GM12878 (cell line): ENCODE data around the gene PIP4K2B. TPM values are rescaled to one million over a fixed set of nuclear protein-coding genes. Genes with fewer than 3 reads are reported as not detected.

Source experiments
- ATAC-seq: fragments of 200-7000 bp; cut with Tn5 transposase; 3 replicates; pipeline ENCODE4 v1.9.1; 2020; ENCODE audit warnings: mild to moderate bottlenecking, moderate library complexity
- BruUV-seq: library from RNA; stranded (reverse); fragments of 400-500 nt; replicated peaks from 2 replicates; lab custom pipeline; 2021; lab: Mats Ljungman, UMichigan
- CTCF ChIA-PET: fragments of 300-600 bp; sonication (Branson Sonifier 250); formaldehyde crosslinking; extraction: SDS; loops from one replicate; lab custom pipeline; 2021; ENCODE audit warnings: inconsistent platforms; lab: Yijun Ruan, JAX
- POLR2A ChIA-PET: fragments of 350-600 bp; formaldehyde crosslinking; extraction: SDS; loops from one replicate; lab custom pipeline; 2021; ENCODE audit warnings: inconsistent platforms; lab: Charles Lee
- RAD21 ChIA-PET: fragments of 300-600 bp; sonication (Branson Sonifier 250); formaldehyde crosslinking; loops from one replicate; lab custom pipeline; 2023; ENCODE audit warnings: antibody characterized with exemption; ENCODE audit not compliant: unreplicated experiment; lab: Charles Lee
- SMC1A ChIA-PET: fragments of 300-600 bp; sonication (Branson Sonifier 250); formaldehyde crosslinking; loops from one replicate; lab custom pipeline; 2023; ENCODE audit not compliant: unreplicated experiment, uncharacterized antibody; lab: Charles Lee
- DNase-seq: peaks from one replicate; pipeline ENCODE4 v3.0.0-alpha.2; 2011; ENCODE audit warnings: low read depth, low spot score
- FAIRE-seq: peaks from 3 replicates; lab custom pipeline; 2011; peaks lifted over from hg19 to GRCh38; lab: Jason Lieb, UNC
- H2AFZ ChIP-seq: 2 replicates; pipeline ENCODE4 v1.6.0; 2011; ENCODE audit warnings: low read depth, low read length, control low read depth; ENCODE audit not compliant: control insufficient read depth
- H3K27ac ChIP-seq: 2 replicates; pipeline ENCODE4 v1.5.1; 2011; ENCODE audit warnings: control low read depth; ENCODE audit not compliant: control insufficient read depth, insufficient read depth
- H3K27me3 ChIP-seq, 2 experiments: replicated peaks in 1 of 2; 2 replicates each; pipeline versions ENCODE4 v1.6.0 to v1.6.1; 2011; ENCODE audit warnings: low read length in 1 of 2; ENCODE audit not compliant: control insufficient read depth in 2 of 2, insufficient read depth in 2 of 2
- H3K36me3 ChIP-seq, 2 experiments: 2 replicates each; pipeline ENCODE4 v1.5.1; 2011; ENCODE audit warnings: low read length in 1 of 2; ENCODE audit not compliant: control insufficient read depth in 2 of 2, insufficient read depth in 2 of 2
- H3K4me1 ChIP-seq: 2 replicates; pipeline ENCODE4 v1.6.1; 2011; ENCODE audit warnings: mild to moderate bottlenecking, low read length, moderate library complexity, mixed read lengths; ENCODE audit not compliant: control insufficient read depth, insufficient read depth
- H3K4me2 ChIP-seq: 2 replicates; pipeline ENCODE4 v1.6.0; 2011; ENCODE audit warnings: control low read depth; ENCODE audit not compliant: control insufficient read depth, insufficient read depth
- H3K4me3 ChIP-seq: fragments of 200-600 bp; sonication (generic); 2 replicates; pipeline ENCODE4 v1.5.1; 2016
- H3K79me2 ChIP-seq: 2 replicates; pipeline ENCODE4 v1.6.0; 2011; ENCODE audit warnings: low read length; ENCODE audit not compliant: control insufficient read depth, insufficient read depth
- H3K9ac ChIP-seq: 2 replicates; pipeline ENCODE4 v1.8.0; 2011; ENCODE audit warnings: low read length, control low read depth, mixed read lengths; ENCODE audit not compliant: control insufficient read depth, insufficient read depth
- H3K9me3 ChIP-seq: replicated peaks from 3 replicates; pipeline ENCODE4 v1.5.1; 2011; ENCODE audit warnings: mild to moderate bottlenecking, low read length; ENCODE audit not compliant: control insufficient read depth, insufficient read depth
- H4K20me1 ChIP-seq: 2 replicates; pipeline ENCODE4 v1.6.0; 2011; ENCODE audit not compliant: control insufficient read depth, insufficient read depth
- ASH2L ChIP-seq: fragments of 300-600, 200-600 bp; sonication (generic); IDR thresholded peaks from 2 replicates; pipeline ENCODE4 v1.6.1; 2017; ENCODE audit warnings: low read depth, mild to moderate bottlenecking, borderline replicate concordance
- ATF2 ChIP-seq: IDR thresholded peaks from 2 replicates; pipeline ENCODE4 v1.6.1; 2012; ENCODE audit warnings: low read length, inconsistent platforms
- CBFB ChIP-seq: IDR thresholded peaks from 2 replicates; pipeline ENCODE4 v1.6.1; 2016; ENCODE audit warnings: antibody characterized with exemption, low read depth
- FOS ChIP-seq: IDR thresholded peaks from 3 replicates; pipeline ENCODE4 v1.6.1; 2011; ENCODE audit warnings: borderline replicate concordance; ENCODE audit not compliant: insufficient read length; ENCODE audit errors: extremely low read depth
- IKZF1 ChIP-seq: fragments of 450-650 bp; conservative IDR thresholded peaks from 2 replicates; pipeline ENCODE4 v1.6.1; 2017; ENCODE audit warnings: antibody characterized with exemption, mild to moderate bottlenecking
- JUNB ChIP-seq: IDR thresholded peaks from 2 replicates; pipeline ENCODE4 v1.6.1; 2016; ENCODE audit warnings: antibody characterized with exemption, mild to moderate bottlenecking
- LARP7 ChIP-seq: fragments of 450-650 bp; IDR thresholded peaks from 2 replicates; pipeline ENCODE4 v1.6.1; 2017; ENCODE audit warnings: mild to moderate bottlenecking
- NR2C2 ChIP-seq: IDR thresholded peaks from 2 replicates; pipeline ENCODE4 v1.6.1; 2011; ENCODE audit warnings: borderline replicate concordance, low read depth; ENCODE audit not compliant: control insufficient read depth, insufficient read length
- PAX5 ChIP-seq: IDR thresholded peaks from 2 replicates; pipeline ENCODE4 v1.6.1; 2011; ENCODE audit warnings: low read depth, low read length, borderline replicate concordance
- RAD21 ChIP-seq: IDR thresholded peaks from 2 replicates; pipeline ENCODE4 v1.6.1; 2011; ENCODE audit warnings: mild to moderate bottlenecking, low read depth, low read length, moderate library complexity; ENCODE audit not compliant: insufficient read depth
- RELA ChIP-seq: fragments of 450-650 bp; IDR thresholded peaks from 2 replicates; pipeline ENCODE4 v1.8.0; 2014; ENCODE audit warnings: borderline replicate concordance; ENCODE audit not compliant: partially characterized antibody
- SMAD1 ChIP-seq: fragments of 450-650 bp; IDR thresholded peaks from 2 replicates; pipeline ENCODE4 v1.6.1; 2018; ENCODE audit warnings: mild to moderate bottlenecking, low read depth; ENCODE audit not compliant: partially characterized antibody
- ZBTB4 ChIP-seq: fragments of 450-650 bp; formaldehyde crosslinking; IDR thresholded peaks from 2 replicates; pipeline ENCODE4 v1.4.0; 2022; ENCODE audit warnings: mild to moderate bottlenecking, moderate library complexity
- ZBTB40 ChIP-seq: fragments of 450-650 bp; IDR thresholded peaks from 2 replicates; pipeline ENCODE4 v1.6.1; 2016; ENCODE audit warnings: mild to moderate bottlenecking, moderate library complexity, borderline replicate concordance
- ZZZ3 ChIP-seq: IDR thresholded peaks from 2 replicates; pipeline ENCODE4 v1.6.1; 2011; ENCODE audit warnings: low read depth; ENCODE audit not compliant: control insufficient read depth, insufficient read length
- WGBS: methylation state at CpG from one replicate; pipeline ENCODE4 v1.1.6; 2016; ENCODE audit warnings: low lambda C conversion rate; ENCODE audit not compliant: insufficient replicate concordance, insufficient coverage; ENCODE audit errors: missing lambda C conversion rate; 5-methylcytosine and 5-hydroxymethylcytosine counted together
- in situ Hi-C: fragments of 300-500 bp; cut with MboI; formaldehyde crosslinking; loops from 9 replicates; pipeline ENCODE4 v1.14.3; 2018; ENCODE audit warnings: mixed read lengths
- intact Hi-C: fragments of 100-400 bp; cut with micrococcal nuclease; formaldehyde crosslinking; loops from one replicate; pipeline ENCODE4 v1.14.2; 2022; ENCODE audit not compliant: unreplicated experiment
- polyA plus RNA-seq, 11 experiments: library from polyadenylated mRNA; depleted of rRNA in 4 of 11; unstranded in 6 of 11; stranded (reverse) in 5 of 11; fragments of >200 nt; fragmentation: Nextera tagmentation in 4 of 11; fragmentation: Illumina TruSeq in 1 of 11; extraction: Ambion mirVana in 4 of 11; extraction: Trizol in 1 of 11; gene quantifications; 1 replicate in 1 of 11; 2 replicates in 10 of 11; pipeline versions ENCODE4 v1.2.1 to v1.2.3, GENCODE V29; 2011 to 2016; ENCODE audit warnings: inconsistent platforms in 2 of 11, missing spikeins in 2 of 11, low read depth in 1 of 11
- total RNA-seq, 4 experiments: library from RNA; depleted of rRNA in 3 of 4; stranded (reverse); fragments of >200 nt in 3 of 4; fragmentation: Illumina TruSeq in 1 of 4; extraction: Trizol in 1 of 4; gene quantifications; 2 replicates each; pipeline versions ENCODE4 v1.2.1 to v1.2.3, GENCODE V29; 2013 to 2021

Gene PIP4K2B
- total and polyA plus RNA-seq, 10 of the 15 experiments (the other 5 are each of a cell fraction or from before 2014, with no cell fraction given) = 3.8 to 30.3 (median 18.2) TPM

- no peak for DNase-seq
- Histone ChIP-seq H3K4me2 (no peak overlapping the region), H4K20me1 (no peaks in the 10 kb centered on the region), H3K27ac (no peak overlapping the region)
- no TSS peak for BruUV-seq
- in situ Hi-C loops = no loop called here
- POLR2A ChIA-PET = interaction anchor here (0.5 kb wide), 1 partner anchor 197 kb away, joined by 5 read pairs; no protein-coding TSS in a partner anchor
- no peak for TF ChIP-seq JUNB
- TF ChIP-seq ZBTB4 (CRISPR knock-in tag) = no peak
- no peak for TF ChIP-seq ZZZ3
- TF ChIP-seq NR2C2 = no peak
- no peak for TF ChIP-seq FOS
- TF ChIP-seq CBFB = no peak
- no peak for TF ChIP-seq LARP7
- TF ChIP-seq ZBTB40 = no peak
- TF ChIP-seq RAD21 = no peak
- TF ChIP-seq SMAD1 = no peak
- TF ChIP-seq ATF2 = no peak
- no peak for TF ChIP-seq ASH2L
- TF ChIP-seq IKZF1 = no peak
- no peak for TF ChIP-seq RELA
- no peak for TF ChIP-seq PAX5
- TF ChIP-seq, all 136 proteins: peak for 0
- Histone ChIP-seq H3K9ac (no peak overlapping the region), H3K4me3 (no peak overlapping the region), H2AFZ (no peak overlapping the region), H3K9me3 (no peaks in the 10 kb centered on the region), H3K36me3 (peaks cover 18% of the 10 kb centered on the region in 2 experiments), H3K27me3 (no peaks in the 10 kb centered on the region), H3K4me1 (no peaks in the 10 kb centered on the region), H3K79me2 (no peaks in the 10 kb centered on the region)
- ATAC-seq (no peak), FAIRE-seq (no peak)
- SMC1A ChIA-PET = interaction anchor here (1.1 kb wide), 1 partner anchor 21 kb away, joined by 3 read pairs; no protein-coding TSS in a partner anchor
- WGBS = 97% methylated on average over 23 of the region's 23 CpGs
- CTCF ChIA-PET = interaction anchor here (1.3 kb wide), 1 partner anchor 203 kb away, joined by 3 read pairs; no protein-coding TSS in a partner anchor
- RAD21 ChIA-PET = no interaction called here
- intact Hi-C loops = no loop called here
These were observed 19.2 kb downstream of the PIP4K2B start for GRCh38 chr17:38779965-38780752.
